SKM-1 treated with dmso at 0.1 percent for 144 hours (cell line): Measurements from ENCODE around the gene SF3A2.
A peak's percentile ranks its signal among the peaks of the same experiment; 100 is the strongest.

Source experiments
- DNase-seq: peaks from one replicate; lab custom pipeline; 2025; ENCODE audit not compliant: unreplicated experiment; lab: John Stamatoyannopoulos, UW

Gene SF3A2

DNA sequence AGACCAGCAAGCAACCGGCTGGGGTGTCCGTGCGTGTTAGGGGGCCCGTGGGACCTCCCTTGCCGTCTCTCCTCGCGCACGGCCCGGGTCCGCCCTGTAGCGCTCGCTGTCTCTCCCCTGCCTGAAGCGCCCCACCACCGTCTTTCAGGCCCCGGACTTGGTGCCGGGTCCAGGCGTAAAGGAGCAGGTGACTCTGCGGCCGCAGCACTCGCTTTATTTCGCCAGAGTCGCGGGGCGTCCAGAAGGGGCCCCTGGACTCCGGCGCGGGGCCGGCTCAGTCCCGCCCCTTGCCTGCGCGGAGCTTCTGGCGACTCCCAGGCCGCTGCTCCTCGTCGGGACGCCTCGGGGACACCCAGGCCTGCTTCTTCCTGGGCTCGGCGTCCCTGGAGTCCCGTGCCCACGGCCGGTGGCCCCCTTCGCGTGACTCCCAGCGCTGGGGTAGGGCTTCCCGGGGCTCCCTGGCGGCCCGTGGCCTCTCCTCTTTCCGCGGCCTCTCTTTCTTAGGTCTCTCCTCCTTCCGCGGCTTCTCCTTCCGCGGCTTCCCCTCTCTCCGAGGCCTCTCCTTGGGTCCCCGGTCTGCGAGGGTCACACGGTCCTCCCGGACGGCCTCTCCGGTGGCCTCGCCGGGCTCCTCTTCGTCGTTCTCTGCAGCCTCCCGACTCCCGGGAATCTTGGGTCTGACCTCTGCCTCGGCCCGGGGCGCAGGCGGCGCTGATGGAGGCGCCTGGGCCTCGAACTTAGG lies 15.6 kb downstream of the SF3A2 start:
- no peak for DNase-seq

DNA sequence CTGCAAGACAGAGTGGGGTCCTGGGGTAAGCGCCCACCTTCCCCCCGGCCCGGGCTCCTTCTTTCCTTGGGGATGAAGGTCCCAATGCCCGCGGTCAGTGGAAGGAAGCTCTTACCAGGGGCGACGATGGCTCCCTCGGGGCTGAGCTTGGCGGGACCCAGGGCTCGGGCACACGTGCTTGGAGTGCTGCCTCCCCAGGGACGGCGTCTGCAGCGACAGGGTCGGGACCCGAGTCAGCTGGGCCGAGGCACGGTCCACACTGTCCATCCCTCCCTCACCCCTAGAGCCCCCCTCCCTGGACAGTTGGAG lies 16.1 kb downstream of the SF3A2 start:
- no peak for DNase-seq

DNA sequence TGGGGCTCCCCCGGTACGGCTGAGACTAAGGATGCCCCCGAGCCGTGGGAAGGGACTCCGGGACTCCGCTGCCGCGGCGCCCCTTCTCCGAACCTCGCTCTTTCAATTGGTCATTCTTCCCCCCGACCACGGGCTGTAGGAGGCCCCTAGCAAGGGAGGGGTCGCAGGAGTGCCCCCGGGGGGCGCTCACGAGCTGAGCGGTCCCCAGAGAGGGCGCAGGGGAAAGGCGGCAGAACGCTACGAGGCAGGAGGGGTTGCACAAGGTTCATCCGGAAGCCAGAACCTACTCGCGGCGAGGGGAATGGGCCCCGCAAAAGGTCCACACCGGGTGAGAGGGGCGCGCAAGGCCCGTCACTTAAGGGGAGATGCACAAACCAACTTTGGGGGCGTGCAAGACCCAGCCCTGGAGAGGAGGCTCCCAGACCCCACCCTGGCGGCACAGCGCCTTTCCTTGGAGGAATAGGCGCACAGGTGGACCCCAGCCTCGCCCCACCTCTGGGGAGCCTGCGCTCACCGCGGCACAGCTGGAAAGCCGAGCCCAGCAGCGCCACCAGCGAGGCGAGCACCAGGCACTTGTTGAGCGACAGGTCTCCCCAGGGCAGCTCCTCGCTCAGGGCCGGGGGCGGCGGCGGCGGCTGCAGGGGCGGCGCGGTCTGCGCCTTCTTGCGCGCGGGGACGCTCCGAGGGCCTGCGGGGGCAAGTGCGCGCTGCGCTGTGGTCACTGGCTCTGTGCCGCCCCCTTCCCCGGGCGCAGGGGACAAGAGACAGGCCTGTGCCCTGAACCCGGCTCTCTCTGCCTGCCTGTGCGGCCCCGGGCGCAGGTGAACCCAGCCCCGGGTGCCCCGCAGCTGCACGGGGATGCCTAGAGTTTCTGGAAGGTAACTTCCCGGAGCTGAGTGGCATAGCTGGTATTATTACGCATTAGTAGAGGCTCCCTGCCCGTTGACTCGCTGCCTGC lies 16.8 kb downstream of the SF3A2 start:
- no peak for DNase-seq

DNA sequence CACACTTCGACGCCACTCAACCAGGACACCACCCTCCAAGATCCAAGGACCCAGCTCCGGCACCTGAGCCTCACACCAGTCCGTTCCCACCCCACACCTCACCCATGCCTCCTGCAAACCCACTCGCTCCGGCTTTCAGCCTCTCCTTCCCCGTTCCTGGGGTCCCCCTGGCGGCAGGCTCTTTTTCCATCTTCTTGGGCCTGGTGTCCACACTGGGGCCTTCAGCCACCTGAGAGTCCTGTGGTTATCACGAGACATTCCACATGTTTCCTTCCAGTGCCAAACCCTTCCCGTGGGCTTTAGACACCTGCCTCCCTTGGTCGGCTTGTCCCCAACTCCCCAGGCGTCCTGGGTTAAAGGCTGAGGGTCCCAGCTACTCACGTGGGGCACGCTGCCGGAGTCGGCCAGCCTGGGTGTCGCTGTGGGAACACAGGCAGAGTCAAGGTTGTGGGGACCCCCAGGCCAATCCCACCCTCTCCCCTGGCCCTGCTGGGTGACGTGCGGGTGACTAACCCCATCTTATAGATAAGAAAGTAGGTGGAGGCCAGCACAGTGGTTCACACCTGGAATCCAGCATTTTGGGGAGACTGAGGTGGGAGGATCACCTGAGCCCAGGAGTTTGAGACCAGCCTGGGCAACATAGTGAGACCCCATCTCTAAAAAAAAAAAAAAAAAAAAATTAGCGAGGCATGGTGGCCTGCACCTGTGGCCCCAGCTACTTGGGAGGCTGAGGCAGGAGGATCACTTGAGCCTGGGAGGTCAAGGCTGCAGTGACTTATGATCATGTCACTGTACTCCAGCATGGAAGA lies 17.6 kb downstream of the SF3A2 start:
- no peak for DNase-seq

DNA sequence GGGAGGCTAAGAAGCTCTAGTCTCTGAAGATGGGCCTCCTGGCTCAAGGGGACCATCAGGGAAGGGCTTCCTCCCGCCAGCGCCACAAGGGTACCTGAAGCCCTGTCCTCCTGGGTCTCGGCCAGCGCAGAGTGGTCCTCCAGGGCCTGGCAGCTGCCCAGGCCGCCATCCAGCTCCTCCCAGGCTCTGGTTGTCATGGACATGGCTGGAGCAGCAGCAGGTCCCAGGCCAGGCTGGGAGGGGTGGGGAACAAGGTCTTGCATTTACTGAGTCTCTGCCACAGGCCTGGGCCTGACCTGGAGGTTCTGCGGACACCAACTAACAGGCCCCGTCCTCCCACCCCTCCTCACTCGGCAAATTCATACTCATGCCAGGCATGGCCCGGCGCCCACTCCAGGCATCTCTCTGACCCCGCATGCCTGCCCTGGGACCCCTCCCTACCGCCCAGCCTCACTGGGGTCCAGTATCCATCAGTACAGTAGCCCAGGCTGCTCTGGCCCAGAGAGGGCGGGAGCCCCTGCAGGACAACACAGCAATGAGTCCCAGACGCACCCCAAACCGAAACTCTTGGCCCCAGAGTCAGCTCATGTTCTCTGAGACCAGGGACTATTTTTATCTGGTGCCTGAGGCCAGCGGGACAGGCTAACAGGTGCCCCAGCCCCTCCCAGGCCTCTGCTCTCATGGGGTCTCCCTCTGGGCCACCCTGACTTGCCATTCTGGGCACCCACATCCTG lies 18.7 kb downstream of the SF3A2 start:
- DNase-seq: no peak

DNA sequence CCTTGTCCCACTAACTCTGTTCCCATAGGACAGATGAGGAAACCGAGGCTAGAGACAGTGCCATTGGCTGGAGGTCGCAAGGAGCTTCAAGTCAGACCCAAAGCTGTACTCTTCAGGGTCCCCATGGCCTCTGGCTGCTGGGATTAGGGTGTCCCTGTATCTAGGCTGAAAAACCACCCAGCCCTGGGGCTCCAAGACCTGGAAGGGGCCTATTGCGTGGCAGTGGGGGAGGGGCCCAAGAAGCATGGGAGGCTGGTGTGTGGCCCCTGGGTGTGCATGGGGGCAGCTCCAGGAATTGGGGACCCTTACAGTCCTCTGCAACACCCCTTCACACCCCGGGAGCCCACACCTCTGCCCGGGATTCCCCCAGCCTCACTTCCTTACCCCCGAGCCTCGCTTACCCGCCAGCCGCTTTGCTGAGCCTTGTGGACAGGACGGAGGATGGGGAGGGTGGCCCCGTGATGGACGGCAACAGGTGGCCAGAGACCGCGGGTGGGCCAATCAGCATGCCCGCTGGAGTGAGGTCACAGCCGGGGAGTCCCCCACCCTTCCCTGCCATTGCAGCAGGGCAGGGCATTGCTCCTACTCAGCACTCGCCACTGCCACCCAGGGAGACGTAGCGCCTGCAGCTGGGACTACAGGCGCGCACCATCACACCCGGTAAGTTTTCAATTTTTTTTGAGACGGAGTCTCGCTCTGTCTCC lies 19.5 kb downstream of the SF3A2 start, which contains the start of gene JSRP1:
JSRP1 (minus strand) TSS at position 436 of the 704 bp plus-strand sequence. CDS start 1,103 bp downstream, outside the sequence.
- DNase-seq: no peak

DNA sequence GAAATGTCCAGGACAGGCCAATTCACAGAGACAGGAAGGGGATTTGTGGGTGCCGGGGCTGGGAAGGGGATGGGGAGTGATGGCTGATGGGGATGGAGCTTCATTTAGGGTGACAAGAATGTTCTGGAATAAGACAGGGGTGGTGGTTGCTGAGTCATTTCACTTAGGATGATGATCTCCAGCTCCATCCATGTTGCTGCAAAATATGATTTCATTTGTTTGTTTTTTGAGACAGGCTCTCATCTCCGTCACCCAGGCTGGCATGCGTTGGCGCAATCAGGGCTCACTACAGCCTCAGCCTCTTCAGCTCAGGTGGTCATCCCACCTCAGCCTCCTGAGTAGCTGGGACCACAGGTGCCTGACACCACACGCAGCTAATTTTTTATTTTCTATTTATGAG lies 22.7 kb downstream of the SF3A2 start:
- DNase-seq: no peak

DNA sequence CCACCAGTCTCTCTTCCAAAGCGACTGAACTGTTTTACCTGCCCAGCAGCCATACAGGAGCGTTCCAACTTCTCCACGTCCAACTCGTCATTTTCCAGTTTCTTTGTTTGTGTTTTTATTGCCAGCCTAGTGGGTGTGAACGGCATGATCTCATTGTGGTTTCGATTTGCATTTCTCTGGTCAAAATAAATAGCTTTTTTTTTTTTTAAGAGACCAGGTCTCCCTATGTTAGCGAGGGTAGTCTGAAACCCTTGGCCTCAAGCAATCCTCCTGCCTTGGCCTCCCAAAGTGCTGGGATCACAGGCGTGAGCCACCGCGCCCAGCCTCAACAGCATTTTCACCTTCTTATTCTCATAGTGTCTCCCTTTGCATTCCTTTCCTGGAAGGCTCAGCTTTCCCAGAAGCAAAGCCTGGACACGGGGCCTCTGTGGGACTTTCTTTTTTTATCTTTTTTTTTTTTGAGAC lies 23.7 kb downstream of the SF3A2 start:
- DNase-seq: no peak

DNA sequence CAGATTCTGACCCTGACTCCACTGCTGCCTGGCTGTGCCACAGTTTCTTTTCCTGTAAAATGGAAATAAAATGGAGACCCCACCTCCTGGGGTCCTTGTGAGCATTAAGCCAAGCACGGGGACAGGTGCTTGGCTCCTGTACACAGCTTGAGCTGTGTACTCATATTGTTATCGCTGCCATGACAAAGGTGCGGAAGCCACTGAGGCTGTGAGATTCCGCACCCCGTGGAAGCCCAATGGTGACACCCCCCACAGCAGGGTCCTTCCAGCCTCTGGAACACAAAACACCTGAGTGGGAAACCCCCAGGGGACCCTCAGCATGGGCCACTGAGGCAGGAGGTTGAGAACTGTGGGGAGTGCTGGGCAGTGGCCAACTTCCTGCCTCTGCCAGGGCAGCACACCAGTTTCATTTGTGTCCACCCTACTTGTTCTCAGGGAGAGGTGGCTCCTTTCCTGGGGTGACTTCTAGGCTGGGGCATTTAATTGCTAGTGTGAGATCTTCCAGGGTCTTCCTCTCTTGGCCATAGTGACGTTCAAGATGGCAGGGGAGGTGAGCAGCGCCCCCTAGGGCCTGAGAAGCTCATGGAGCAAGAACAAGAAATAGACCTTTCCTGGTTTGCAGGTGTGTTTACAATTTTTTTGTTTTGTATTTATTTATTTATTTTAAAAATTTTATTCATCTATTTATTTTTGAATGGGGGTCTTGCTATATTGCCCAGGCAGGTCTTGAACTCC lies 25.0 kb downstream of the SF3A2 start:
- peak; percentile 11 for DNase-seq

DNA sequence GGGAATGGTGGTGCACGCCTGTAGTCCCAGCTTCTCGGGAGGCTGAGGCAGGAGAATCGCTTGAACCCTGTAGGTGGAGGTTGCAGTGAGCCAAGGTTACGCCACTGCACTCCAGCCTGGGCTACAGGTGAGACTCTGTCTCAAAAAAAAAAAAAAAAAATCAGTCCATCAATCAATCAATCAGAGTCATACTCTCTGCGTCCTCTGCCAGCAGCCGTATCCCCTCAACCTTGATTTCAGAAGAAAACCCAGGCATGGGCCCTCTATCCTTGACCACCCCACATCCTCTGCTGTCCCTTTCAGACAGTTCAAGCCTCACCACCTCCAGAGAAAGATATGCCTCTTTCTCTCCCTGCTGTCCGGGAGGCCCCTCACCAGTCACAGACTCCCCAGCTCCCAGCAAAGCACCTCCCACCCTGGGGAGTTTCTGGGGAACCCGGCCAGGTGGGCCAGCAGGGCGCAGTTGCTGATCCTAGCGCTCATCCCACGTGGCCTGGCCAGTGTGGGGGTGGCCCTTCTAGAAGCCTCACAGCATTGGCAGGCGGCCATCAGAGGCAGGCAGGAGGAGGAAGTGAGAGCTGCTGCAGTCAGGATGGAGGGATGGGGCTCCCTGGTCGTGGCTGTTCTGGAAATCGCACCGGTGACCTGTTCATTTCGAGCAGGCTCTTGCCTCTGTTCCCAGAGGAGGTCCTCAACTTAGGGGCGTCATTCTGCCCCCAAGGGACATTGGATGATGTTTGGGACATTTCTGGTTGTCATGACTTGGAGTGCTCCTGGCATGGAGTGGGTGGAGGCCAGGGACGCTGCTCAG lies 29.8 kb downstream of the SF3A2 start:
- DNase-seq: peak; percentile 77

DNA sequence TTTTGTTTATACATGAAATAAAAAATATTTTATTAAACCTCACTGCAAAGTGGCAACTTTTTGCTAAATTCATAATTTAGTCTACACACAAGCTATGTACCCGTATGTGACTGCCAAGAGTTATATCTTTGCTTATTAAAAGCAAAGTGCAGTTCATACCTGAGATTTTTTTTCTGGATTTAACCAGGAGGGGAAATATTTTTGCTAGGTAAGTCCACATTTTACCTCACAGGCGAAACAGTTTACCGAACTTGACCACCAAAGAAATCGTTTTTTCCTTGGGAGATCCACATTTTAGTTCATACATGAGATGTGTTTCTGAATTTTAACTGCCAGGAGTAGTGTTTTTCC lies 31.8 kb downstream of the SF3A2 start:
- no peak for DNase-seq

DNA sequence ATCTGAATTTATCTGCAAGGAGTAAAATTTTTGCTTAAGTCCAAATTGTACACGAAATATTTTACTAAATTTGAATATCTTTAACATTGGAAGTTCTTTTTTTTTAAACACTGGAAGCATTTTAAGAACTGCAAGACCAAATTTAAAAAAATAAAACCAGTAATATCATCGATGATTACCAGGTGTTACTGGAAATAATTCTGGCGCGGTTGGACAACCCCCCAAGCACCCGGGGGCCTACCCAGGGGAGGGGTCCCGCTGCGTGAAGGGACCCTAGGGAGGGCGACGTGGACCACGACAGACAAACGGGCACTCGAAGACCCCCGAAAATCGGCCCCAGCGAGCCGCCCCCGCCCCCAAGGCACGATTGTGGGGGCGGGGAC lies 32.2 kb downstream of the SF3A2 start:
- no peak for DNase-seq

DNA sequence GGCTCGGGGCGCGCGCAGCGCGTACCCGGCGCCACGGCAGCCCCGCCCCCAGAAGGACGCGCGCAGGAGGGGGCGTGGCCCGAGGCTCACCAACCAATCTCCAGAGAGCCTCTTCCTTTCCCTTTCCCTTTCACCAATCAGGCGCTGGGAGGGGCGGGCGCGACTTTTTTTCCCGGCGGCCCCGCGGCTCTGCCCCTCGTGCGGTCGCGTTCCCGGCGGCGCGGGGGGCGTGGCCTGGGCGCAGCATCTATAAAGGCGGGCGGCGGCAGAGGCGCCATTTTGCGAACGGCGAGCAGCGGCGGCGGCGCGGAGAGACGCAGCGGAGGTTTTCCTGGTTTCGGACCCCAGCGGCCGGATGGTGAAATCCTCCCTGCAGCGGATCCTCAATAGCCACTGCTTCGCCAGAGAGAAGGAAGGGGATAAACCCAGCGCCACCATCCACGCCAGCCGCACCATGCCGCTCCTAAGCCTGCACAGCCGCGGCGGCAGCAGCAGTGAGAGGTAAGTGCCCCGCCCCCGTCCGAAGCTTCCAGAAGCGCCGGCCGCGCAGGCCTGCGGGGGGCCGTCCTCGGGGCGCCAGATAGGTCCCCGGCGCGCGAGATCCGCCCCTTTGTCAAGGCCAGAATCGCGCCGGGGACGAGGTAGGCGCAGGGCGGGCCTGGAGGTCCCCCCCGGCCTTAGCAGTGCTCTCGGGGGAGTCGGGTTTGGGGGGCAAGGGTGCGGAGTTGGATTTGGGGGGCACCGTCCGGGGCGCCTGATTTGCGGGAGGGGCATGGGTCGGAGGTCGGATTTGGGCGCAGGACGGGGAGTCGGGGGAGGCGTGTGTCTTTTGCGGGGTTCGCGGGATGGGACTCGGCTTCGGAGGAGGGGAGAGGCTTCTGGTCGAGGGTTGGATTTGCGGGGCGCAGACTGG lies 32.9 kb downstream of the SF3A2 start:
- peak; percentile 97 for DNase-seq

DNA sequence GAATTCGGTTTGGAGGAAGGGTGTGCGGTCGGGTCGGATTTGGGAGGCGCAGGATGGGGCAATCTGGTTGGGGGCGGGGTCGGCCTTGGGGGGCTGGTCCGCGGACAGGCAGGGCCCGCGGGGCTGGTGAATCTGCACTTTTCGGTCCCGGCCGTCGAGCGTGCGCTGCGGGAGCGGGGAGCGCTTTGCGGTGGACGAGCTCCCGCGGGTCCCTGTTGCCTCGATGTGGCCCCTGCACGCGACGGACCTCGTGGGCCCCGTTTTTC lies 33.5 kb downstream of the SF3A2 start:
- DNase-seq: no peak

DNA sequence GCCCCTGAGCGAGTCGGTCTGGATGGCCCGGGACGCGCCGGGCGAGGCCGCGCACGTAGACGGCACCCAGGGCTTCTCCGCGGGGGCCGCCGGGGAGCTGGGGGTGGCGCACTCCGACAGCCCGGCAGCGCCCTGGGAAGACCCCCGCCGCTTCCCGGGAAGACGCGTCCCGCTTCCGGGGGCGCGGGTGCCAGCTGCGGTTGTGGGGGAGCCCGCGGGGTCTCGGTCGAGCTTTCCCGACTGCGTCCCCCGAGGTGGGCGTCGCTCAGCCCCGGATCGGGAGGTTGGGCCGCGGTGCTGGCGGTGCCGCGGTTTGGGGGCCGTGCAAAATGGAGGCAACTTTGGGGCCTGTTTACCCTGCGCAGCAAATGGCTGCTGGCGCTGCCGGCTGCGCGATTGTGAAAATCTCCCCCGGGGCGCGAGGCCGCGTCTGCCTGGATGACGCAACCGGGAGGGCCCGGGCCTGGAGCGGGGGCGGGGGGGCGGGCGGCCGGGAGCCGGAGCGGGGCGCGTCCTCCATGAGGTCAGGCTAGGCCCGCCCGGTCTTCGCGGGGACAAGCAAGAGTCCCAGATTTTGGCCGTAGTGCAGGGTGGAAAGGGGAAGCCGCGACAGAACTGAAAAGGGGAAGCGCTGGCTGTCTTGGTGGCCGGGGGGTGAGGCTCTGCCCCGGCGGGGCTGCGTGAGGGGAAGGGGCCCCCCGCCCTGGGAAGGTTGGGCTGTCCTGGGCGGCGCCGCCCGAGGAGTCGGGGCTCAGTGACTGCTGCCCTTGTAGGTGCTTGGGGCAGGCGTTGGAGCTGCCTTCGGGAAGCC lies 34.0 kb downstream of the SF3A2 start:
- DNase-seq: peak; percentile 92

DNA sequence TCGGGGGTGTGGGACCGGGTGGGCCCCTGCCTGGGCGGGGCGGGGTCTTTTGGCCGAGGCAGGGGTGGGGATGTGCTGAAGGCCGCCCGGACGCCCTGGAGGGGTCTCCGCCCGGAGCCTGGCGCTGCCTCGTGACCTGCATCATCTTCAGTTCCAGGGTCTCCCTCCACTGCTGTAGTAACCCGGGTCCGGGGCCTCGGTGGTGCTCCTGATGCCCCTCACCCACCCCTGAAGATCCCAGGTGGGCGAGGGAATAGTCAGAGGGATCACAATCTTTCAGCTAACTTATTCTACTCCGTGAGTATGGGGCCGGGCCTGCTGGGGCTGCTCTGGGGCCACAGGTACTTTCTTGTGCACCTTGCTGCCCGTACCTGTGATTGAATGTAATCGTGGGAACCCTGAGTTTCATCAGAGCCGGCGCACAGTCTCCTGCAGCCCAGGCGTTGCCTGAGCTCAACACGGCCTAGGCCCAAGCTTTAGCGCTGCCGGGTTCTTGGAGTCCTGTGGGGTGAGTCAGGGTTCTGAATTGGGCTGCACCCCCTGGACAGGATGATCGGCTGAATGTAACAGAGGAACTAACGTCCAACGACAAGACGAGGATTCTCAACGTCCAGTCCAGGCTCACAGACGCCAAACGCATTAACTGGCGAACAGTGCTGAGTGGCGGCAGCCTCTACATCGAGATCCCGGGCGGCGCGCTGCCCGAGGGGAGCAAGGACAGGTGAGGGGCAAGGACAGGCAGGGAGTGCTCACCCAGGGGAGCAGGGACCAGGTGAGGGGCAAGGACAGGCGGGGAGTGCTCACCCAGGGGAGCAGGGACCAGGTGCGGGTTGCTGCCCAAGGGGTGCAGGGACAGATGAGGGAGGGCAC lies 34.8 kb downstream of the SF3A2 start:
- no peak for DNase-seq
